ENCODE results near the gene BMP5.

The BMP5 gene

GRCh38 chr6:55895972-55896730 lies 20.8 kb upstream of the BMP5 start:
- in situ Hi-C loops (cut with MboI; ENCODE audit: low sequenced_read_pairs, unreplicated experiment) = loop anchor here (25.0 kb wide), 1 partner anchor 284 kb away; no protein-coding TSS in a partner anchor
- no peak for TF ChIP-seq CTCF (IDR thresholded peaks at IDR 0.05; ENCODE audit: borderline replicate concordance, control extremely low read depth, extremely low read depth, insufficient read depth, missing control alignments)
- no peak for DNase-seq (ENCODE audit: low spot score)

GRCh38 chr6:55892749-55893357 lies 17.5 kb upstream of the BMP5 start:
- TF ChIP-seq CTCF (IDR thresholded peaks at IDR 0.05; ENCODE audit: borderline replicate concordance, control extremely low read depth, extremely low read depth, insufficient read depth, missing control alignments) = no peak
- in situ Hi-C loops (cut with MboI; ENCODE audit: low sequenced_read_pairs, unreplicated experiment) = loop anchor here (25.0 kb wide), 1 partner anchor 281 kb away; no protein-coding TSS in a partner anchor
- DNase-seq (ENCODE audit: low spot score) = no peak

GRCh38 chr6:55888917-55889316 lies 13.5 kb upstream of the BMP5 start:
- no peak for TF ChIP-seq CTCF (IDR thresholded peaks at IDR 0.05; ENCODE audit: borderline replicate concordance, control extremely low read depth, extremely low read depth, insufficient read depth, missing control alignments)
- in situ Hi-C loops (cut with MboI; ENCODE audit: low sequenced_read_pairs, unreplicated experiment) = loop anchor here (25.0 kb wide), 1 partner anchor 277 kb away; no protein-coding TSS in a partner anchor
- DNase-seq (ENCODE audit: low spot score) = no peak

GRCh38 chr6:55886185-55886836 lies 10.9 kb upstream of the BMP5 start:
- in situ Hi-C loops (cut with MboI; ENCODE audit: low sequenced_read_pairs, unreplicated experiment) = loop anchor here (25.0 kb wide), 1 partner anchor 274 kb away; no protein-coding TSS in a partner anchor
- no peak for DNase-seq (ENCODE audit: low spot score)
- TF ChIP-seq CTCF (IDR thresholded peaks at IDR 0.05; ENCODE audit: borderline replicate concordance, control extremely low read depth, extremely low read depth, insufficient read depth, missing control alignments) = no peak

GRCh38 chr6:55882718-55883569 lies 7.6 kb upstream of the BMP5 start:
- DNase-seq (ENCODE audit: low spot score) = no peak
- in situ Hi-C loops (cut with MboI; ENCODE audit: low sequenced_read_pairs, unreplicated experiment) = loop anchor here (25.0 kb wide), 1 partner anchor 271 kb away; no protein-coding TSS in a partner anchor
- no peak for TF ChIP-seq CTCF (IDR thresholded peaks at IDR 0.05; ENCODE audit: borderline replicate concordance, control extremely low read depth, extremely low read depth, insufficient read depth, missing control alignments)

- in situ Hi-C loops (cut with MboI; ENCODE audit: low sequenced_read_pairs, unreplicated experiment) = loop anchor here (25.0 kb wide), 1 partner anchor 265 kb away; no protein-coding TSS in a partner anchor
- TF ChIP-seq CTCF (IDR thresholded peaks at IDR 0.05; ENCODE audit: borderline replicate concordance, control extremely low read depth, extremely low read depth, insufficient read depth, missing control alignments) = no peak
- no peak for DNase-seq (ENCODE audit: low spot score)
Observed at GRCh38 chr6:55877283-55877682, 1.9 kb upstream of the BMP5 start.
